Hematopoietic multipotent progenitor cell treated with erythropoietin and hydrocortisone succinate and interleukin-3 and kit ligand, for 6 days (in vitro differentiated cells): Measurements from ENCODE around the gene ZHX3.
A peak's percentile ranks its signal among the peaks of the same experiment; 100 is the strongest.

Source experiments
- DNase-seq: peaks from one replicate; pipeline ENCODE4 v3.0.0-alpha.2; 2015

Gene ZHX3

GRCh38 chr20:41221614-41222218 is 95.8 kb downstream of the ZHX3 start:
- no peak for DNase-seq

- DNase-seq: no peak
These were observed 97.7 kb downstream of the ZHX3 start for GRCh38 chr20:41219824-41220223.

DNA sequence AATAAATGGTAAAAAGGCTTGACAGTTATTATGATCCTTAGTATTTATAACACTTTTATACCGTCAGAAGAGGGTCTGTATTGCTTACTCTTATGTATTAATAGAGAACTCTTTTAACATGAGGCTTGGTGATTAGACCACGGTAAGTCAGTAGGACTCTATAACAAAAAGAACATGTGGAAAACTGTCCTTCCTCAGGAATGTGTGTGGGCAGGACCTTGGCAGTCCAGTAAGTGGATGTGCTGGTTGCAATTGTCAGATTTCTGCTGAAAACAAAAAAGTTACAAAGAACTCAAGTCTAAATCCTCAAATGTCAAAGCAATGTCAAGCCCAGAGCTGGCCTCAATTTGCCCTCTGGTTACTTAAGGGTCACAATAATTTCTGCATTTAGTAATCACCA is 99.1 kb downstream of the ZHX3 start:
- DNase-seq: no peak

GRCh38 chr20:41217422-41217821 is 100.1 kb downstream of the ZHX3 start:
- no peak for DNase-seq

DNA sequence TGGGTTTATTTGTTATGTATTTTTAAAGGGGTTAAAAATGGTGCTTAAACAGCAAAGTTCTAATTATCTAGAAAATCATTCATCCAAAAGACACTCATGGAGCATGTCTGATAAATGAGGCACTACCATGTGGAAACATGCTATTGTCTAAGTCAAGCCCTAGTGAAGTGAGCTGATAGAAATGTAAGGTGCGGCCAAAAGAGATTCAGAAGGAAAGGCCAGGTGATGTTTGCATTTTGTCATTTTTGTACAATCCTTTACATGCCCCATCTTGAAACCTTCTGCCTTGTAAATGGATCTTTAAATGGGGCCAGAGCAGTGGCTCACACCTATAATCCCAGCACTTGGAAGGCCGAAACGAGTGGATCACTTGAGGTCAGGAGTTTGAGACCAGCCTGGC is 102.9 kb downstream of the ZHX3 start:
- no peak for DNase-seq

DNA sequence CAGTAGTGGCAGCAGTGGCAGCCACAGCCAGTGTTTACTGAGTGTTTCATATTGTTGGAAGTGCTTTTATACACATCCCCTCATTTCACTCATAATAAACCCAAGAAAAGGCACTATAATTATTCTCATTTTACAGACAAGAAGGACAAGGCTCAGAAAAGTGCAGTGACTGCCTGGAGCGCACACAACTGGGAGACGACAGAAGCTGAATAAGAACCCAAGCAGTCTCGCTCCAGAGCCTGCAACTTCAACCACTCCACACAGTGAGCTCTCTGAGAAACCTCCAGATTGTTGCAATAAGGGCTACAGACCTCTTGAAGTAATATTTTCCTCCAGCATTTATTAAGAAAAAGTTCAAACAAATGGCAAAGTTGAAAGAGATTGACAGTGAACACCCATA is 103.3 kb downstream of the ZHX3 start:
- no peak for DNase-seq

- peak; percentile 45 for DNase-seq
These were observed 104.2 kb downstream of the ZHX3 start for GRCh38 chr20:41213150-41213820.

DNA sequence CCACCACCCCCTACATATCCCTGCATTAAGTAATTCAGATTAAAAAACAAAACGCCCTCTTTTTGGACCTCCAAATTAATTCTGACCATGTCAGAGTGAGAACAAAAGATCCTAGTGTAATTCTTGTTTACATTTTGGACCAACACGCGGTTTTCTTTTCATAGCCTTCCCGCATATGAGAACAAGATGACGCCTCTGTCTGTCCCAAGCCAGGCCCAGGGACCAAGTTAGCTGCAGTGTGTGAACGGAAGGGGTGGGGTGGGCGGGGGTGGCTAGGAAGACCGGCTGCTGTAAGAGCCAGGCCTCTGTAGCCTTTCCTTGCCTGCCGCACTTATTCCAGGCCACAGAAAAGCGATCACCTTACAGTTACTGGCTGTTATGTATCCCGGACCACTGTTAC is 112.2 kb downstream of the ZHX3 start:
- no peak for DNase-seq

- no peak for DNase-seq
These were observed 112.9 kb downstream of the ZHX3 start for GRCh38 chr20:41204304-41205265.

DNA sequence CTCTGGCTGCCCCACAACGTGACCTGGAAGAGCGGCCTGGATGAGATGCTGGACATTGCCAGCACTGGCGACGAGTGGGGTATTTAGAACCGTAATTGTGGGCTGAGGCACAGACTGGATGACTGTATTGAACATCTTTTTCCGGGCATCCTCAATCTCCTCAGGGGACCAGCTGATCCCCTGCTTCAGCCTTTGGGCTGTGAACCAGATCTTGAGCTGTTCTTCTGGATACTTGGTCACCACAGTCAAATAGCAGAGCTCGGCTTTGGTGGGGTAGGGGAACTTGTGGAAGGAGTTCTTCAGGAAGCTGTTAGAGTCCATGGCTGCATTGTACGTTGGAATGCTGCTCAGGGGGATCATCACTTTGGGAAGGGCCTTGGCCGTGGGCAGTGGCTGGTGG is 113.9 kb downstream of the ZHX3 start:
- no peak for DNase-seq

- no peak for DNase-seq
These were observed 115.1 kb downstream of the ZHX3 start for GRCh38 chr20:41202426-41202825.

- no peak for DNase-seq
These were observed 115.8 kb downstream of the ZHX3 start for GRCh38 chr20:41201760-41202159.

DNA sequence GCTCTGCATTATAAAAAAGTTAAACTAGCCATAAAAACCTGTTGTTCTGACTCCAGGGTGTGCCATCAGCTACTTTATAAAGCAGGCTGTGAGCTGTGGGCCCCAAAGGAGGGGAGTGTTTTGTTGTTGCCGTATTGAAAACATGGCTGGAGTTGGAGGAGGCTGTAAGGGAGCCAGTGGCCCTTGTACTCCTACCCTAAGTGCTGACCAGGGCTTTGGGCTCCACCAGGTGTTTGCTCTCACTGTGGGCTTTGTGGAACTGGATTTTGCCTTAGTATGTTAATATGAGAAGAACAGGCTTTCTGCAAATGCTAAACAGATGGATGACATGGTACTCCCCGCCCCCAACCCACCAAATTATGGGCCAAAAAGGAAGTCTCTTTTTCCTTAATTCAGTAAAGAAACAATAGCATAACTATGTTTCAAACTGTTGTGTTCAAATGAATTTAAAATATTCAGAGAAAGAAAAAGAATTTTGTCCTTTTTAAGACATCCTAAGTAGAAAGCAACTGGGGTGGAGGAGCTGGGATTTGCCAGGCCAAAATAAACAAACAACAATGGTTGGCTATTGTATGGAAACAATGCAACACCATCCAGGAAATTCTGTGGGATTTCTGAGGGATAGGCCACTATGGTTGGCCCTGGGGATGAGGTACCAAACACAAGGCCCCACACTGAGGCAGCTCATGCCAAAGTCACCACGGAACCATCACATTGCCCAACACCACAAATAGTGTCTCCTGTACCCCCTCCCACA is 116.9 kb downstream of the ZHX3 start:
- DNase-seq: no peak

DNA sequence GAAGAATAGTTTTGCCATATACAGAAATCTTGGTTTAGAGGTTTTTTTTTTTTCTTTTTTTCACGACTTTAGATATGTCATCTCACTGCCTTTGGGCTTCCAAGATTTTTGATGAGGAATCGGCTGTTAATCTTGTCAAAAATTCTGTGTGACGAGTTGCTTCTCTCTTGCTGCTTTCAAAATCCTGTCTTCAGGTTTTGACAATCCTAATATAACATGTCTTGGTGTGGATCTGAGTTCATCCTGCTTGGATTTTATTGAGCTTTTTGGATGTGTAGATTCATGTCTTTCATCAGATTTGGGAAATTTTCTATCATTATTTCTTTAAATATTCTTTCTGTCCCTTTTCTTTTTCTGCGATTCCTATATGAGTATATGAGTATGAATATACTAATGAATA is 119.1 kb downstream of the ZHX3 start:
- DNase-seq: no peak

GRCh38 chr20:41196653-41197225 is 120.8 kb downstream of the ZHX3 start:
- no peak for DNase-seq

GRCh38 chr20:41192575-41192974 is 125.0 kb downstream of the ZHX3 start:
- DNase-seq: no peak

DNA sequence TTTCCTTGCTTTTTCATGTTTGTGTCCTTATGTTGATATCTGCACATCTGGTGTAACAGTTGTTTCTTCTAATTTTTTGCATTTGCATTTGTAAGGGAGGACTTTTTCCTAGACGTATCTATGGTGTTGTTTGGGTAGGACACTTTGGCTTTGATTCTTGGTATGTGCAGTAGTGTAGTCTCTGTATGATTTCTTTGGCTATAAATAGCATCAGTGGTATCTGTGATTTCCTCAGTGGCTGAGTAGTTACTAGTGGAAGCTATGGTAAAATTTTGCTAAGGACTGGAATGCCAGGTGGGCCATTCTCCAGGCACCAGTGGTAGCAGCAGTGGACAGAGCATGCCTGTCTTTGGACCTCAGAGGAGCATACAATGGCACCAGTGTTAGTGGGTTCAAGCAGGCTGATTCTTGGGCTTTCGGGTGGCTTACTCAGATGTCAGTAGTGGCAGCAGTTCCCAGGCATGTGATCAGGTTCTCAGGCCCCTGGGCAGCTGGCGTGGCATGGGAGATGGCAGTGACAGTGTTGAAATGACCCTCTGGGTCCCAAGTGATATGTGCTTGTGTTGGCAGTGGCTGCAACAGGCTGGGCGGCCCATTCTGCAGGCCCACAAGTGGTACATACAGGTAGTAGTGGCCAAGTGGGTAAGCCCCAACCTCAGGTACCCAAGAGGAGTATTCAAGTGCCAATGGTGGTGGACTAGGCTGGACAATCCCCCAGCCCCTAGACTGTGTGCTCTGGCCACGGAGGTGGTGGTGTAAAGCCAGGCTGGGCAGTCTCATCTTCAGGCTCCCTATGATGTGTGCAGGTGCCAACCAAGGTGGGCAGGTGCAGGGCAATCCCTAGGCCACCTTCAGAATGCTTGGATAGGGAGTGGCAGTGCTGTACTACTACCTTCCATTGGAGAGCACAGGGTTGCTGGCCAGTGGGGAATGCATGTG is 125.7 kb downstream of the ZHX3 start:
- no peak for DNase-seq

DNA sequence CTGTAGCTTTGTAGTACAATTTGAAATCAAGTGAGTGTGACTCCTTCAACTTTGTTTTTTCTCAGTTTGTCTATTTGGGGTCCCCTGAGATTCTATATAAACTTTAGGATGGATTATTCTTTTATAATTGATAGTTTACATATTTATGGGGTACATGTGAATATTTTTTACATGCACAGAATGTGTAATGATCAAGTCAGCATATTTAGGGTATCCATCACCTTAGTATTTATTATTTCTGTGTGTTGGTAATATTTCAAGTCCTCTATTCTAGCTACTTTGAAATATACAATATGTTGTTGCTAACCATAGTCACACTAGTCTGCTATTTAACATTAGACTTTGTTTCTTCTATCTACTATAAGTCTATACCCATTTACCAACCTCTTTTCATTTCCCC is 129.9 kb downstream of the ZHX3 start:
- no peak for DNase-seq

GRCh38 chr20:41185013-41185757 is 132.3 kb downstream of the ZHX3 start:
- no peak for DNase-seq

DNA sequence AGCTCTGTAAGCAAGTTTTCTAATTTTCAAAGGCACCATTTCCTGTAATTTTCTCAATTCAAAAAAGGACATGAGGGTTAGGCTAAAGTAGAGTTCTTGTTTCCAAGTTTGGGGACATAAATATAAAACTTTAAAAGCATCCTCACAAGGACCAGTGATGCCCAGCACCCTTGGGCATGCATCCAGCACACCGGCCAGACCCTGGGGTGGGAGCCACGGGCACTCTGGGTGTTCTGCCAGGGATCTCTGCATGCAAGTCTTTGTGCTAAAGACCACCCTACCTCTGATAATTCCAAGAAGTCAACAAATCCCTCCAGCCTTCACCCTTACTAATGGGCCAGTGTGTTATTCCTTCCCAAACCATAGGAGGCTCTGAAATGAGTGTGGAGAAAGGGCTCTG is 133.7 kb downstream of the ZHX3 start:
- no peak for DNase-seq

DNA sequence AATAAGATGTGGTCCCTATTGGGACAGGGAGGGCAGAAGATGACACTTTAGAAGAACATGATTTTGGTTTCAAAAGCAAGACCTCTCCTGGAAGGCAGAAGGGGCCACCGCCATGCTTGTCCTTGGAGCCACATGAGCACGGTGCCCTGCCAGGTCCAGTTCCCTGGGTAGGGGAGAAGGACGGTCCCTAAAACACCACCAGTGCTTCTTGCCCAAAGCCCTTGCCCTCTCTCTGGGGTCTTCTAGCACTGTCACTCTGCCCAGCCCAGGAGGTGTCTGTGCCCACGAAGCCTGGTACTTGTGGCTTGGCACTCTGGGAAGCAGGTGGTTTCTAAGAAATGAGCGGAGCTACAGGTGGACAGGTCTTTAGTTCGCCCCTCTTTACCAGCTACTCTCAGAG is 134.1 kb downstream of the ZHX3 start:
- DNase-seq: no peak
